Amniotic epithelial cell (primary cell): Measurements from ENCODE around the gene HBG1.
"Not testable (repeated sequence)": the region's sequence is repeated elsewhere in the genome, so short reads cannot be mapped to it uniquely, and the experiment has no call there.

ENCODE experiments used
- DNase-seq: peaks from one replicate; pipeline ENCODE4 v3.0.0-alpha.2; 2010; ENCODE audit warnings: low read depth

The HBG1 gene

DNA sequence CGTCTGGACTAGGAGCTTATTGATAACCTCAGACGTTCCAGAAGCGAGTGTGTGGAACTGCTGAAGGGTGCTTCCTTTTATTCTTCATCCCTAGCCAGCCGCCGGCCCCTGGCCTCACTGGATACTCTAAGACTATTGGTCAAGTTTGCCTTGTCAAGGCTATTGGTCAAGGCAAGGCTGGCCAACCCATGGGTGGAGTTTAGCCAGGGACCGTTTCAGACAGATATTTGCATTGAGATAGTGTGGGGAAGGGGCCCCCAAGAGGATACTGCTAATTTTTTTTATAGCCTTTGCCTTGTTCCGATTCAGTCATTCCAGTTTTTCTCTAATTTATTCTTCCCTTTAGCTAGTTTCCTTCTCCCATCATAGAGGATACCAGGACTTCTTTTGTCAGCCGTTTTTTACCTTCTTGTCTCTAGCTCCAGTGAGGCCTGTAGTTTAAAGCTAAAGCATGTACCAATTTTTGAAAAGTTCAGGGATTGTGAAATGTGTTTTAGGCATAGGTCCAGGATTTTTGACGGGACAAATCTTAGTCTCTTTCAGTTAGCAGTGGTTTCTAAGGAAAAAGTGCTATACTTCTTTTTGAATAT, at the start of gene HBG1:
Gene HBG1, minus strand, starts transcription at position 51 of the 590 bp plus-strand sequence. CDS start 53 bp downstream, outside the sequence.
- DNase-seq: not testable (repeated sequence)

DNA sequence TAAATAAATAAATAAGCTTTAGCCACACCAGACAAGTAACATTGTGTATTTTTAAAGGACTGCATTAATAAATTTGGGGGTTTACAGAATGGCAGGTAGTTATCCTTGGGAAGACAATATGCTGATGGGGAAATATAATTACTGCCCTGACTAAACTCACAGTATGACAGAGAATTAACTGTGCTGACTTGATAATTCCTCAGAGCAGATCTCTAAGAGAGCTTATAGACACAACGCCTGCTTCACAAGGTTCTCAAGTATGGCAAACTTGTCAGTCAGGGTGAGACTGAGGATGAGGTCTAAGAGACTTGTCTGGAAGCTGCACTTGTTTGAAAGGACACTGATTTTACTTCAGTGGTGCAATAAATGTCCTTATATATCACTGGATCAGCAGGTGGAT, 48.8 kb upstream of the HBG1 start:
- no peak for DNase-seq

DNA sequence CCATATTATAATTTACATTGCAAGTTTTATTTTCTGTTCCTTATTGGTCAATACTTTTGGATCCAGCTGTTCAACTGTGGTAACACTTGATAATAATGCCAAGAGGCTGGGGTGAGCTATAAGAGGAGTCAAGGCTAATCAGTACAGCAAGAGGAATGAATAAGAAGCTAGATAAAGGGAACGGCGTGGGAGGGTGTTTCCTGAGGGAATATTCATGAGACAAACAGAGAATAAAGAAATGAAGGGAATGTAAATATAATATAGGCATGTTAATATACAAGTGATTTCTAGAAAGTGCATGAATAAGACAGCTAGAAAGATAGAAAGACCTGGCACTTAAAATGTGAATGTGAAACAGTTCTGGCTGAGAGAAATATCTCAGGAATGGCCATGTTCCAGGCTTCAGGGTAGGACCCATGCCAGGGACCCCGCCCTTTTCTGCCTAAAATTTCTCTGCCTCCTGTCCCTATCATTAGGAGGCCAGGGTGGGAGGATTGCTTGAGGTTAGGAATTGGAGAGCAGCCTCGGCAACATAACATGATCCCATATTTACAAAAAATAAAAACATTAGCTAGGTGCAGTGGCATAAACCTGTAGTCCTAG, 48.2 kb upstream of the HBG1 start:
- DNase-seq: peak; percentile 34

DNA sequence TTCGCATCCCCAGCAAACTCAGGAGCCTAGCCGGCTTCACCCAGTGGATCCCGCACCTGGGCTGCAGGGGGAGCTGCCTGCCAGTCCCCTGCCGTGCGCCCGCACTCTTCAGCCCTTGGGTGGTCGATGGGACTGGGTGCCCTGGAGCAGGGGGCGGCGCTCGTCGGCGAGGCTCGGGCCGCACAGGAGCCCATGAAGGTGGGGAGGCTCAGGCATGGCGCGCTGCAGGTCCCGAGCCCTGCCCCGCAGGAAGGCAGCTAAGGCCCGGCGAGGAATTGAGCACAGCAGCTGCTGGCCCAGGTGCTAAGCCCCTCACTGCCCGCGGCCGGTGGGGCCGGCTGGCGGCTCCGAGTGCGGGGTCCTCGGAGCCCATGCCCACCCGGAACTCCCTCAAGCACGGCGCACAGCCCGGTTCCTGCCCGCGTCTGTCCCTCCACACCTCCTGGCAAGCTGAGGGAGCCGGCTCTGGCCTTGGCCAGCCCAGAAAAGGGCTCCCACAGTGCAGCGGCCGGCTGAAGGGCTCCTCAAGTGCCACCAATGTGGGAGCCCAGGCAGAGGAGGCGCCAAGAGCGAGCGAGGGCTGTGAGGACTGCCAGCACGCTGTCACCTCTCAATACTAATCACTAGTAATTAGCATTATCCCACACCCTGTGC, 44.8 kb upstream of the HBG1 start:
- not testable (repeated sequence) for DNase-seq

DNA sequence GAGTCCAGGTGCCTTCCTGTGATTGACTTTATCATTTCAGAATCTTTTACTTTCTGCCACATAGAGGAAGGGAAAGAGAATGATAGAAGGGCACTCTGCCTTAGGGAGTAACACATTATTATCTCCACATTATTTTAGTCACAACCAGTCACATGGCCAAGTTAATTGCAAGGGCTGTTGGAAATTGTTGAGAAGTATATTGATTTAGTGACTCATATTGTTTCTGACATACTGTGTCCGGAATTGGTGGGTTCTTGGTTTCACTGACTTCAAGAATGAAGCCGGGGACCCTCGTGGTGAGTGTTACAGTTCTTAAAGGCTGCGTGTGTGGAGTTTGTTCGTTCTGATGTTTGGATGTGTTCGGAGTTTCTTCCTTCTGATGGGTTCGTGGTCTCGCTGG, 43.4 kb upstream of the HBG1 start:
- DNase-seq: no peak

DNA sequence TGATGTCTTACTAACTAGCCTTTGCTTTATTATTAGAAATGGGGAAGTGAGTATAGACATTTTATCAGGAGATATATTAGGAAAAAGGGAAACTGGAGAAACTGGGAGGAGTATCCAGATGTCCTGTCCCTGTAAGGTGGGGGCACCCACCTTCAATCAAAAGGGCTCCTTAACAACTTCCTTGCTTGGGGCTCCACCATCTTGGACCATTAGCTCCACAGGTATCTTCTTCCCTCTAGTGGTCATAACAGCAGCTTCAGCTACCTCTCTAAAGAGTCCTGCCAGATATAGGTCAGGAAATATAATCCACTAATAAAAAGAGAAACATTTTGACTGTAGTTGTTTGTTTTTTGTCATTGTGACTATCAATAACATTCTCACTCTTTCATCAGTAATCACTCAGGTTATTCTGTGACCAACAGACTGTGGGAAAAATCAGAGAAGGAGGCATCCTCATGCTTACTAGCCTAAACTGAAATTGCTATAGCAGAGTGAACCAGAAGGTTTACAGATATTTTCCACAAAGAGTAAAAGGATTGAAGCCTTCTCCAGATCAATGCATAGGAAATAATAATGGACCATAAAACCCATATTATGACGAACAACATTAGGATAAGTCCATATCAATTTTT, 41.7 kb upstream of the HBG1 start:
- DNase-seq: peak; percentile 61

DNA sequence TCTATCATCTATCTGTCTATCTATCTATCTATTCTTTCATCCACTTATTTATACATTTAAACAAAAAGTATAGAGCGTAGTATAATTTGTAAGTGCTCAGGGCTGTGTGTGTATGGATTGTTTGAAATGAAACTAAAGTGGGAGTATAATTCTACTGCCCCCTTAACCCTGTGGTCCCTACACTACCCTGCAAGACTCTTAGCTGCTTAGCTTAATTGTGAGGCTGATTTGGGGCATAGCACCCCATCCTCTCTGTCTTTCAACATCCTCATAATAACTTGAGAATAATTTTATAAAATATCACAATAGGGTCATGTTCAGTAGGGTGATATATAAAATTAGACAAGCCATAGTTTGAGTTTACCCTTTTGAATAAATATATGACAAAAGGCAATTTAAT, 40.4 kb upstream of the HBG1 start:
- no peak for DNase-seq

DNA sequence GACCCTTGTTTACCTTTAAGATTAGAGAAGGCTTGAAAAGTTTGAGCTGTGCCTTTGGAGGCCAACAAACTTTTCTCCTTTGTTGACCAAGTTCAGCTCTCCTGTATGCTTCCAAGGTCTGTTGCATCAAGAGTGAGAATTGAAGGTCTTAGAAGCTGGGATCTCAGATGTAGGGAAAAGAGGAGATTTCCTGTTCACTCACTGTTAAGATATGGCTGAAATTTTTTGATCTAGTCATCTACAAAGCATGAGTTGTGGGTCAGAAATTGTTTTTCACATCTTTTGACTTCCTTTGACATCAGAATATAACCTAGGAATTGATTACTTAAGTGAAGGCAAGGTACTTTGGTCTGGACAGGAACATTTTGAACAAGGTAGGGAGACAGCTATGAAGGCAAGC, 40.0 kb upstream of the HBG1 start:
- peak; percentile 28 for DNase-seq

DNA sequence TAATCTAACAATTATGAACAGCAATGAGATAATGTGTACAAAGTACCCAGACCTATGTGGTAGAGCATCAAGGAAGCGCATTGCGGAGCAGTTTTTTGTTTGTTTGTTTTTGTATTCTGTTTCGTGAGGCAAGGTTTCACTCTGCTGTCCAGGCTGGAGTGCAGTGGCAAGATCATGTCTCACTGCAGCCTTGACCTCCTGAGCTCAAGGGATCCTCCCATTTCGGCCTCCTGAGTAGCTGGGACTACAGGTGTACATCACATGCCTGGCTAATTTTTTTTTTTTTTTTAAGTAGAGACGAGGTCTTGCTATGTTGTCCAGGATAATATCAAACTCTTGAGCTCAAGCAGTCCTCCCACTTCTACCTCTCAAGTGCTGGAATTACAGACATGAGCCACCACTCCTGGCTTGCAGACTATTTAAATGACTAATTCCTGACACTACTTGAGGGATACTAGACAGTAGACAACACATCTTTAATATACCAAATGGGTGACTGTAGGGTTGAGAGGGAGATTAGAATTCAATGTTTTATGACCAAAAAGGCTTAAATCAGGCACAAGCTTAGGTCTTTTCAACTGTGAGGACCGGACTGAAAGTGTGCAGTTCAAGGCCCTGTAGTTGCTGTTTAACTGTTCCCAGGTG, 39.4 kb upstream of the HBG1 start:
- DNase-seq: no peak

DNA sequence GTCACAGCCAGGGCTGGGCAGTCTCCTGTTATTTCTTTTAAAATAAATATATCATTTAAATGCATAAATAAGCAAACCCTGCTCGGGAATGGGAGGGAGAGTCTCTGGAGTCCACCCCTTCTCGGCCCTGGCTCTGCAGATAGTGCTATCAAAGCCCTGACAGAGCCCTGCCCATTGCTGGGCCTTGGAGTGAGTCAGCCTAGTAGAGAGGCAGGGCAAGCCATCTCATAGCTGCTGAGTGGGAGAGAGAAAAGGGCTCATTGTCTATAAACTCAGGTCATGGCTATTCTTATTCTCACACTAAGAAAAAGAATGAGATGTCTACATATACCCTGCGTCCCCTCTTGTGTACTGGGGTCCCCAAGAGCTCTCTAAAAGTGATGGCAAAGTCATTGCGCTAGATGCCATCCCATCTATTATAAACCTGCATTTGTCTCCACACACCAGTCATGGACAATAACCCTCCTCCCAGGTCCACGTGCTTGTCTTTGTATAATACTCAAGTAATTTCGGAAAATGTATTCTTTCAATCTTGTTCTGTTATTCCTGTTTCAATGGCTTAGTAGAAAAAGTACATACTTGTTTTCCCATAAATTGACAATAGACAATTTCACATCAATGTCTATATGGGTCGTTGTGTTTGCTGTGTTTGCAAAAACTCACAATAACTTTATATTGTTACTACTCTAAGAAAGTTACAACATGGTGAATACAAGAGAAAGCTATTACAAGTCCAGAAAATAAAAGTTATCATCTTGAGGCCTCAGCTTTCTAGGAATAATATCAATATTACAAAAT, 38.6 kb upstream of the HBG1 start:
- DNase-seq: peak; percentile 44

DNA sequence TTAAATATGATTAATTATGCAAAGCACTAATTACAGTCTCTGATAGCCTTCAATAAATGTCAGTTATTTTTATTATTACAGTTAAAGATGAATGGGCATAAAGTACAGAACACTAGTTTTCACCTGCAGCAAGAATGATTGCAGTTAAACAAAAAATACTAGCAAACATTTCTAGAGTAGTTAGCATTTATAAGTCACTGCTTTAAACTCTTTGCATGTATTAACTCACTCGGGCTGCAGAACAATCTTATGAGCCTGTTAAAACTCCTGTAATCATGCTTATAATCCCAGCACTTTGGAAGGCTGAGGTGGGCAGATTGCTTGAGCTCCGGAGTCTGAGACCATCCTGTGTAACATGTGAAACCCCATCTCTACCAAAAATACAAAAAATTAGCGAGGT, 37.2 kb upstream of the HBG1 start:
- no peak for DNase-seq

DNA sequence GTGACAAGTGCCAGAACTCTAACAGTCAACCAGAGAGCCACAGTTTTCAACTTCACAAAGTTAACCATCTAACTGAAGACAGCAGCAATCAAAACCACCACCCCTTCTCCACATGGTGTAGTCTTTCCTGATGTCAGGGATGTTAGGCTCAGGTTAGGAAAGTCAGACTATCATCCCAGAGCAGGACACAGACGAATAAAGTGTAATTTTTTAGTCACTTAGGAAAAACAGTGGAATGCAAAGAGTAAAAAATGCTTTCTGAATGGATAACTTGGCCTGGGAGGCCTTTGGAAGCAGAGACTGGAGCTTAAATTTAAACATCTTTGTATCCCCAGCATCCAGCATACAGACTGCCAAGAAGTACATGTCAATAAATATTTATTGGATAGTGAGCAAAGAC, 36.7 kb upstream of the HBG1 start:
- no peak for DNase-seq

DNA sequence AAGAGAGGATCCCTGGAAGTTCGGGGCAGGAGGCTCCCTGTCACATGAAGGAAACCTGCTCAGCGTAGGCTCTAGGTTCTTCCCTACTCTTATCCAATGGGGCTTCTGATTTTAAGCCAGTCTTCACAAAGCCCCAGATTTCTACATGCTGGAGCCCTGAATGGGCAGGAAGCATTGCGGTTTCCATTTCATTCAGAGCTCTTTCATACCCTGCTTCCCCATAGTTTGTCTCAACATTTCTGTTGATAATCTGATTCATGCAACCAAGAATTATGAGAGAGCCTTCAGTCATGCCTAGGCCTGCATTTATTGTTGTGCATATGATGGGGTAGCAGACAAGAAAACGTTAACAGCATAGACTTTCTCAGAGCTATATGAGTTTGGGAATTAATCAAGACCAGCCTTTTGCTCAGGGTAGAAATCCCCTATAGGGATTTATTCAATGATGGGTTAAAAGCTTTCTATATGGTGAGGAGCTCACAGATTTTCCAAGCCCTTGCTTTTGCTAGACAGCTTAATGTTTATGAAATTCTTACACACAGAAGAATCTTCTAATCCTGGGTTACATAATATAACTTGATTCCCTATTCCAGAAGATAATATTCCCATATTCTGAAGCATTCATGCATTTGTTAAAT, 36.2 kb upstream of the HBG1 start:
- DNase-seq: no peak

DNA sequence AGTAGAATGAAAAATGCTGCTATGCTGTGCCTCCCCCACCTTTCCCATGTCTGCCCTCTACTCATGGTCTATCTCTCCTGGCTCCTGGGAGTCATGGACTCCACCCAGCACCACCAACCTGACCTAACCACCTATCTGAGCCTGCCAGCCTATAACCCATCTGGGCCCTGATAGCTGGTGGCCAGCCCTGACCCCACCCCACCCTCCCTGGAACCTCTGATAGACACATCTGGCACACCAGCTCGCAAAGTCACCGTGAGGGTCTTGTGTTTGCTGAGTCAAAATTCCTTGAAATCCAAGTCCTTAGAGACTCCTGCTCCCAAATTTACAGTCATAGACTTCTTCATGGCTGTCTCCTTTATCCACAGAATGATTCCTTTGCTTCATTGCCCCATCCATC, 35.0 kb upstream of the HBG1 start:
- DNase-seq: no peak

DNA sequence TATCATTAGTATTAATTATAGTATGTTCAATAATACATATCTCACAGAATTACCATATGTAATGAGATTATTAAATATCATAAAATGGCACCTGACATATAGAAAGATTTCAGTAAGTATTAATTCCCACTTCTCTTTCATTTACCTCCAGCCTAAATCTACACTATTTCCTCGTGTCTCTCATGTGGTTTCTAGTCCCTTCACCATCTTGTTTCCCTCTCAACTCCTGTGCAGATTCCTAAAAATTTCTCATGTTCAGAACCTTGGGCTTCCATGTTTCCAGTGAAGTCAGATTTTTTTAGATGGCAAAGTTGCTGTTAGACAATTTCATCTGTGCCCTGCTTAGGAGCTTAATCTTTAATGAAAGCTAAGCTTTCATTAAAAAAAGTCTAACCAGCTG, 34.2 kb upstream of the HBG1 start:
- no peak for DNase-seq

DNA sequence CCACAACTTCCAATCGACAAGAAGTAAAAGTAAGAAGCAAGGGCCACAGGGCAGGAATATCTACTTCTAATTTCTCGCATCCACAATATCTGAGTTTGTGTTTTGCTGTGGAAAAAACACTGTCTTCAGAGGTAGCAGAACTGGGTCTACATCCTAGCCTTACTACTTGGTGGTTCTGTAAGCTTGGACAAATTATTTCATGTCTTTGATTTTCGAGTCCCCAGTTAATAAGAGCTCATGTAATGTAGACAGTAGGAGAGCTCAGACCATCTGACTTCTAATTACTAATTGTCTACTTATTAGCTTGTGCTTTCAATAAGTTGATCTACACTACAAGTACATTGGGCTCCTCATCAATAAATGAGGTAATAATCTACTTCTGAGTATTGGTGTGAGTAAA, 33.4 kb upstream of the HBG1 start:
- no peak for DNase-seq

DNA sequence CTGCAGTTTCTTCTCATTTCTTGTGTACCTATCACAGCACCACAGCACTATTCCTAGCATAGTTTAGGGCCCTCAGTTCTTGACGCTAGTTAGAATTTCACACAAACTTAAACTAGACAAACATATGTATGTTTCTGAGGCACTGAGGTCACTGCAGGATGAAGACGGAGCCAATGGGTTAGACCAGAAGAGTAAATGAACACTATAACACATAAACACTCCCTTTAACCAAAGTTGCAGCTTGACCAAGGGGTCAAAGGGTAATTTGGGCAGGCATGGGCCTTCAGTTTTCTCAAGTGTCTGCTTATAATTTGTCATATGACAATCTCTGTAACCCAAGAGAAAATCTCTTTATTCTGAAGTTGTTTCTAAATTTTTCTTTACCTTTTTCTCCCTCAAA, 33.0 kb upstream of the HBG1 start:
- DNase-seq: no peak

DNA sequence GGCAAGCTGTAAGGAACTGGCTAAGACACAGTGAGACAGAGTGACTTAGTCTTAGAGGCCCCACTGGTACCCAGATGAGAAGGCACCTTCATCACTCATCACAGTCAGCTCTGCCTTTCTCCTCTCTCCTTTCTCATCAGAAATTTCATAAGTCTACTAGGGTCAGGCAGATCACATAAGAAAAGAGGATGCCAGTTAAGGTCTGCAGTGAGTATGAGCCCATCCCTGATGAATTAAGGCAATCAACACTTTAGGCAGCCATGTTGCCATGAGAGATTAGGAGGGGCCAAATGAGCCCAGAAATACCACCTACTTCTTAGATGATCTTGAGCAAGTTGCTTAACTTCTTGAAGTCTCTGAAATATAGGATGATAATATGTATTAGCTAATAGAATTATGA, 31.9 kb upstream of the HBG1 start:
- no peak for DNase-seq

DNA sequence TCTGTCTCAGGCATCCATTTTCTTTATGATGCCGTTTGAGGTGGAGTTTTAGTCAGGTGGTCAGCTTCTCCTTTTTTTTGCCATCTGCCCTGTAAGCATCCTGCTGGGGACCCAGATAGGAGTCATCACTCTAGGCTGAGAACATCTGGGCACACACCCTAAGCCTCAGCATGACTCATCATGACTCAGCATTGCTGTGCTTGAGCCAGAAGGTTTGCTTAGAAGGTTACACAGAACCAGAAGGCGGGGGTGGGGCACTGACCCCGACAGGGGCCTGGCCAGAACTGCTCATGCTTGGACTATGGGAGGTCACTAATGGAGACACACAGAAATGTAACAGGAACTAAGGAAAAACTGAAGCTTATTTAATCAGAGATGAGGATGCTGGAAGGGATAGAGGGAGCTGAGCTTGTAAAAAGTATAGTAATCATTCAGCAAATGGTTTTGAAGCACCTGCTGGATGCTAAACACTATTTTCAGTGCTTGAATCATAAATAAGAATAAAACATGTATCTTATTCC, 31.0 kb upstream of the HBG1 start:
- DNase-seq: peak; percentile 98

DNA sequence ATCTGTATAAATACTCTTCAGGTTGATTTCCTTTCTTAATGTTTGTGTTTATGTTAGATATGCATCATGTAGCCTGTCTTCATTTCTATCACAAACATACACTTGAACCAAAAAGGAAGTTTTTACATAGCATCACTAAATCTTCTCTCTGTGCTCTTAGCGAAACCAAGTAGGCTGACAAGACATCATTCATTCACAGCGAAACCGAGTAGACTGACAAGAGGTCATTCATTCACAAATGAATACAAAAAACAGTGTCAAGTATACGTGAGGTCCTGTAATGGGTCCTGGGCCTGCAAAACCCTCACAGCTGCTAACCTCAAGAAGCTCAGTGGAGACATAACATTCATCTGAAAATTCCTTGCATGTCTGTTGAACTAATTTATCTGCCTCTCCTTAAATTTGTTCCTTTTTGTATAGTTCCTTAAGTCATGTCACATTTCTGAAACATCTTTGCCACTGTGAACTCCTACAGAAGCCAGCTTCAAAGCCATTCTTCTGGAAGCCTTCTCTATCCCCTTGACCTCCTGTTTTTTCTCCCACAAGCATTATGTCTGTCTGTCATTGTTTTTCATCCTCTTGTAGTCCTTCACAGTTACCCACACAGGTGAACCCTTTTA, 29.9 kb upstream of the HBG1 start:
- no peak for DNase-seq
